Astrocyte of the cerebellum (primary cell): ENCODE results near the gene RSRC1.

ENCODE experiments used
- DNase-seq: peaks from one replicate; pipeline ENCODE4 v3.0.0-alpha.2; 2011; ENCODE audit warnings: low read depth
- H3K4me3 ChIP-seq: 2 replicates; pipeline ENCODE4 v1.5.1; 2011; ENCODE audit warnings: mild to moderate bottlenecking, low read depth, low read length, moderate library complexity
- CTCF ChIP-seq: IDR thresholded peaks from 2 replicates; pipeline ENCODE4 v1.5.1; 2012; ENCODE audit warnings: low read length, low read depth, moderate library complexity, mild to moderate bottlenecking; ENCODE audit errors: missing control alignments
- in situ Hi-C: cut with HindIII; loops from 2 replicates; pipeline ENCODE4 v1.10.0; 2017; ENCODE audit warnings: low sequenced_read_pairs

RSRC1 gene

GRCh38 chr3:158563076-158563475, 453.2 kb downstream of the RSRC1 start:
- no peak for TF ChIP-seq CTCF
- no peak overlapping the region for H3K4me3 ChIP-seq
- in situ Hi-C loops, result no loop called here
- no peak for DNase-seq

DNA sequence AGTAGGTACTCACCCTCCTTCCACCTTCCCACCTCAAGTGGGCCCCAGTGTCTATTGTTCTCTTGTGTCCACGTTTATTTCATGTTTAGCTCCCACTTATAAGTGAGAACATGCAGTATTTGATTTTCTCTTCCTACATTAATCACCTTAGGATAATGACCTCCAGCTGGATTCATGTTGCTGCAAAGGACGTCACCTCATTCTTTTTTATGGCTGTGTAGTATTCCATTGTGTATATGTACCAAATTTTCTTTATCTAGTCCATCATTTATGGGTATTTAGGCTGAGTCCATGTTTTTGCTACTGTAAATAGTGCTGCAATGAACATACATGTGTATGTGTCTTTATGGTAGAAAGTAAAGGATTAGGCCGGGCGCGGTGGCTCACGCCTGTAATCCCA, 455.2 kb downstream of the RSRC1 start:
- no peak overlapping the region for H3K4me3 ChIP-seq
- in situ Hi-C loops, result no loop called here

DNA sequence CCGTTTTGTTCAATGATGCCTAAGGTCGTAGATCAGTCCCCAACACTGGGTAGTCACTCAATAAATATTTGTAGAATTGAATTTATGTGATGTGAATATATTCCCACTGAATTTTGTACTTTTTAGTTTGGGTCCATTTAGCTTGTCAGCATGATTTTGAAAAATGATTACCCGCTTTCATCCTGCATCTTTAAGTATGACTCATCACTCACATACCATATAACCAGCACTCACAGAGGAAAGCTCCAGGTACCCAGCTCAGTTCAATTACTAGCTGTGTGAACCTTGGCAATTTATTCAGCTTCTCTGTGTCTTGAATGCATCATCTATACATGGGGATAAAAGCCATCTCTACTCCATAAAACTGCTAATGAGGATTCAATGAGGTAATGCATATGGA, 458.9 kb downstream of the RSRC1 start:
- no peak for TF ChIP-seq CTCF
- DNase-seq, result no peak
- H3K4me3 ChIP-seq, result no peak overlapping the region
- in situ Hi-C loops, result no loop called here

More for the DNA sequence above, 455.2 kb downstream of the RSRC1 start:
- TF ChIP-seq CTCF, result no peak
- no peak for DNase-seq

DNA sequence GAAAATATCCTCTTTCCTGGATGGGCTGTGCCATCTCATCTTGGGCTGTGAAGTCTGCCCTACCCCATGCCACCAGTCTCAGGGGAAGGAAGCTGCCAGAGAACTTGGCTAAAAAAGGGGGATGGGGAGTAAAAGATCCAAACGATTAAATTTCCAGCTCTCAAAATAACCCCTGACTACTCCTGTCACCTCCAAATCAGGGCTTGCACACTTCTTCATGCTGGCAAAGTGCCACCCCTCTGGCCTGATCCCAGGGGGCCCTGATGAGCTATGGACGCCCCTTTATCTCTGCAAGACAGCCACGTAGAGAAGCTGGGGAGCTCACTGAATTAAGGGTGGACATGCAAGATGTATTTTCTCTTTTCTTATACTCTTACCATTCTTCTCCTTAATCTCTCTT, 459.9 kb downstream of the RSRC1 start:
- in situ Hi-C loops, result no loop called here
- no peak for TF ChIP-seq CTCF
- DNase-seq, result no peak
- H3K4me3 ChIP-seq, result no peak overlapping the region

DNA sequence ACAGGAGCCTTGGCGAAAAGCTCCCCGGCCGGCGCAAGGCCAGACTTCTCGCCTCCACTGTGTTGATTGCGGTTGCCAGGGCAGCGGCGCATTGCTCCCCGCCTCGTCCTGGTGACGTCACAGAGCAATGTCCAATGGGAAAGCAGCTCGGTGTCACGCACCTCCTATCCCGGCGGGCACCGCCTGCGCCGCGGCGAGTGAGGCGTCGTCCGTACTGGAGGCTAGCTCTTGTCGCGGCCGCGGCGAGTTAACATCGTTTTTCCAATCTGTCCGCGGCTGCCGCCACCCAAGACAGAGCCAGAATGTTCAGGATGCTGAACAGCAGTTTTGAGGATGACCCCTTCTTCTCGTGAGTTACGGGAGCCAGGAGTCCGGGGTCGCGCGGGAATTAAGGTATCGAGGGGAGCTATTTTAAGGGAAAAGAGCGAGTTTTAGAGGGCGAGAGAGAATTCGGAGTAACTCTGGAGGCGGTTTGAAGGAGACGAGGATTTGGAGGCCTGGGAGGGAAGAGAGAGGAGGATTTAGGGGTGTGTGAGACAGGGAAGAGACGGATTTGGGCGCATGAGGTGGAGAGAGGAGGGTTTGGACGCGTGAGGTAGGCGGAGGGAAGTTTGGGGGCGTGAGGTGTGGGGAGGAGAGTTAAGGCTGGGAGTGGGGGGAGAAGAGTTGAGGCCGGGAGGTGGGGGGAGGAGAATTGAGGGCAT, 461.3 kb downstream of the RSRC1 start, which contains the start of gene MLF1:
TSS of gene MLF1 (plus strand) at position 196 of the 704 bp plus-strand sequence. CDS start at position 303, 107 bp downstream.
- peak; percentile 91 for DNase-seq
- peak within 1 kb of the TSS; percentile 51 for H3K4me3 ChIP-seq
- in situ Hi-C loops, result no loop called here
- TF ChIP-seq CTCF, result no peak

DNA sequence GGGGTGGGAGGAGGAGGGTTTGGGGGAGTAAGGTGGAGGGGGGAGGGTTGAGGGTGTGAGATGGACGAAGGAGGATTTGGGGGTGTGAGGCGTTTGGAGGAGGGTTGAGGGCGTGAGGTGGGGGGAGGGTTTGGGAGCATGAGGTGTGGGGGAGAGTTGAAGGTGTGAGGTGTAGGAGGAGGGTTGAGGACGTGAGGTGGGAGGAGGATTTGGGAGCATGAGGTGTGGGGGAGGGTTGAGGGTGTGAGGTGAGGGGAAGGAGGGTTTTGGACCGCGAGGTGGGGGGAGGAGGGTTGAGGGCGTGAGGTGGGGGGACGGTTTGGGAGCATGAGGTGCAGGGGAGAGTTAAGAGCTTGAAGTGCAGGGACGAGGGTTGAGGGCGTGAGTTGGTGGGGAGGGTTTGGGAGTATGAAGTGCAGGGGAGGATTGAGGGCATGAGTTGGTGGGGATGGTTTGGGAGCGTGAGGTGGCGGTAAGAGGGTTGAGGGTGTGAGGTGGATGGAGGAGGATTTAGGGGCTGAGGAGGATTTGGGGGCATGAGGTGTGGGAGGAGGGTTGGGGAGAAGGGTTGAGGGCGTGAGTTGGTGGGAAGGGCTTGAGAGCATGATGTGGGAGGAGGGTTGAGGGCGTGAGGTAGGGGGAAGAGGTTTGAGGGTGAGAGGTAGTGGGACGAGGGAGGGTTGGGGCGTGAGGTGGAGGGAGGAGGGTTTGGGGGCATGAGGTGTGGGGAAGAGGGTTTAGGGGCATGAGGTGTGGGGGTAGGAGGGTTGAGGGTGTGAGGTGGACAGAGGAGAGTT, 462.3 kb downstream of the RSRC1 start:
- in situ Hi-C loops, result no loop called here
- DNase-seq, result no peak
- no peak overlapping the region for H3K4me3 ChIP-seq
- no peak for TF ChIP-seq CTCF
